Measurements from ENCODE around the gene TLL2. TPM values are rescaled to one million over a fixed set of nuclear protein-coding genes. Genes with fewer than 3 reads are reported as not detected.

Gene TLL2
- total RNA-seq, 2 experiments from 2014 or later = not detected

- ChIA-PET CTCF (interaction anchor here (1.2 kb wide), 1 partner anchor 10 kb away, joined by 4 read pairs; no protein-coding TSS in a partner anchor), POLR2A (no interaction called here)
- peaks cover 22% of the 10 kb centered on the region for H3K27me3 Mint-ChIP-seq
- no peak for DNase-seq
- H3K36me3 Mint-ChIP-seq (ENCODE audit: low read depth) = no peaks in the 10 kb centered on the region
- H3K9me3 Mint-ChIP-seq = no peaks in the 10 kb centered on the region
- no peak overlapping the region for H3K4me3 Mint-ChIP-seq
- H3K27ac Mint-ChIP-seq = no peak overlapping the region
- H3K4me1 Mint-ChIP-seq = no peaks in the 10 kb centered on the region
These were observed 13.2 kb downstream of the TLL2 start for GRCh38 chr10:96500519-96500918.

GRCh38 chr10:96500050-96500449 is 13.7 kb downstream of the TLL2 start:
- no peaks in the 10 kb centered on the region for H3K36me3 Mint-ChIP-seq (ENCODE audit: low read depth)
- peaks cover 23% of the 10 kb centered on the region for H3K27me3 Mint-ChIP-seq
- no peaks in the 10 kb centered on the region for H3K4me1 Mint-ChIP-seq
- ChIA-PET CTCF (interaction anchor here (1.2 kb wide), 1 partner anchor 10 kb away, joined by 4 read pairs; no protein-coding TSS in a partner anchor), POLR2A (no interaction called here)
- no peaks in the 10 kb centered on the region for H3K9me3 Mint-ChIP-seq
- H3K27ac Mint-ChIP-seq = no peak overlapping the region
- H3K4me3 Mint-ChIP-seq = no peak overlapping the region
- no peak for DNase-seq

- DNase-seq = no peak
- POLR2A ChIA-PET = no interaction called here
- Mint-ChIP-seq H3K36me3 (ENCODE audit: low read depth) (no peaks in the 10 kb centered on the region), H3K4me3 (no peak overlapping the region), H3K27me3 (peaks cover 28% of the 10 kb centered on the region), H3K9me3 (no peaks in the 10 kb centered on the region), H3K27ac (no peak overlapping the region), H3K4me1 (no peaks in the 10 kb centered on the region)
- CTCF ChIA-PET = no interaction called here
These were observed 16.3 kb downstream of the TLL2 start for GRCh38 chr10:96497391-96497790.

GRCh38 chr10:96496281-96496925 is 17.3 kb downstream of the TLL2 start:
- Mint-ChIP-seq H3K4me3 (no peak overlapping the region), H3K36me3 (ENCODE audit: low read depth) (no peaks in the 10 kb centered on the region), H3K27ac (no peak overlapping the region), H3K9me3 (no peaks in the 10 kb centered on the region), H3K4me1 (no peaks in the 10 kb centered on the region), H3K27me3 (peaks cover 24% of the 10 kb centered on the region)
- DNase-seq = no peak
- ChIA-PET POLR2A (no interaction called here), CTCF (interaction anchor here (0.5 to 1.4 kb wide), 2 partner anchors 17 to 20 kb away, joined by 3 read pairs; partner anchors contain the start of gene TLL2)

GRCh38 chr10:96495544-96495943 is 18.2 kb downstream of the TLL2 start:
- H3K36me3 Mint-ChIP-seq (ENCODE audit: low read depth) = no peaks in the 10 kb centered on the region
- POLR2A ChIA-PET = no interaction called here
- peaks cover 20% of the 10 kb centered on the region for H3K27me3 Mint-ChIP-seq
- no peak overlapping the region for H3K4me3 Mint-ChIP-seq
- H3K9me3 Mint-ChIP-seq = no peaks in the 10 kb centered on the region
- no peaks in the 10 kb centered on the region for H3K4me1 Mint-ChIP-seq
- no peak overlapping the region for H3K27ac Mint-ChIP-seq
- DNase-seq = no peak
- CTCF ChIA-PET = interaction anchor here (1.4 kb wide), 1 partner anchor 18 kb away, joined by 3 read pairs; the partner anchor contains the start of gene TLL2

GRCh38 chr10:96494694-96495093 is 19.0 kb downstream of the TLL2 start:
- Mint-ChIP-seq H3K27ac (no peak overlapping the region), H3K4me3 (no peak overlapping the region), H3K36me3 (ENCODE audit: low read depth) (no peaks in the 10 kb centered on the region), H3K9me3 (no peaks in the 10 kb centered on the region), H3K27me3 (peaks cover 20% of the 10 kb centered on the region), H3K4me1 (no peaks in the 10 kb centered on the region)
- POLR2A ChIA-PET = no interaction called here
- DNase-seq = no peak
- CTCF ChIA-PET = no interaction called here

GRCh38 chr10:96493871-96494525 is 19.7 kb downstream of the TLL2 start:
- H3K4me3 Mint-ChIP-seq = no peak overlapping the region
- H3K36me3 Mint-ChIP-seq (ENCODE audit: low read depth) = no peaks in the 10 kb centered on the region
- peaks cover 15% of the 10 kb centered on the region for H3K27me3 Mint-ChIP-seq
- H3K27ac Mint-ChIP-seq = no peak overlapping the region
- no peak for DNase-seq
- CTCF ChIA-PET = no interaction called here
- H3K9me3 Mint-ChIP-seq = no peaks in the 10 kb centered on the region
- POLR2A ChIA-PET = no interaction called here
- H3K4me1 Mint-ChIP-seq = no peaks in the 10 kb centered on the region

- no peak for DNase-seq
- Mint-ChIP-seq H3K9me3 (no peaks in the 10 kb centered on the region), H3K4me1 (no peaks in the 10 kb centered on the region), H3K27ac (no peak overlapping the region), H3K4me3 (no peak overlapping the region), H3K27me3 (peaks cover 11% of the 10 kb centered on the region), H3K36me3 (ENCODE audit: low read depth) (no peaks in the 10 kb centered on the region)
- ChIA-PET POLR2A (no interaction called here), CTCF (no interaction called here)
These were observed 20.5 kb downstream of the TLL2 start for GRCh38 chr10:96493254-96493653.

- no peaks in the 10 kb centered on the region for H3K36me3 Mint-ChIP-seq (ENCODE audit: low read depth)
- H3K27ac Mint-ChIP-seq = no peak overlapping the region
- POLR2A ChIA-PET = no interaction called here
- peaks cover 8% of the 10 kb centered on the region for H3K27me3 Mint-ChIP-seq
- no peaks in the 10 kb centered on the region for H3K4me1 Mint-ChIP-seq
- no peaks in the 10 kb centered on the region for H3K9me3 Mint-ChIP-seq
- no peak for DNase-seq
- CTCF ChIA-PET = interaction anchor here (1.1 to 2.3 kb wide), 2 partner anchors 22 to 534 kb away, joined by 4 to 13 read pairs; partner anchors contain the start of gene TLL2
- no peak overlapping the region for H3K4me3 Mint-ChIP-seq
These were observed 22.4 kb downstream of the TLL2 start for GRCh38 chr10:96491303-96491702.

- Mint-ChIP-seq H3K9me3 (no peaks in the 10 kb centered on the region), H3K4me3 (no peak overlapping the region), H3K4me1 (no peaks in the 10 kb centered on the region), H3K27me3 (peaks cover 14% of the 10 kb centered on the region), H3K27ac (no peak overlapping the region), H3K36me3 (ENCODE audit: low read depth) (no peaks in the 10 kb centered on the region)
- DNase-seq = no peak
- POLR2A ChIA-PET = no interaction called here
- CTCF ChIA-PET = no interaction called here
These were observed 25.4 kb downstream of the TLL2 start for GRCh38 chr10:96488161-96488935.

GRCh38 chr10:96482815-96483588 is 30.7 kb downstream of the TLL2 start:
- POLR2A ChIA-PET = no interaction called here
- CTCF ChIA-PET = no interaction called here

GRCh38 chr10:96478355-96478754 is 35.4 kb downstream of the TLL2 start:
- CTCF ChIA-PET = no interaction called here
- Mint-ChIP-seq H3K36me3 (ENCODE audit: low read depth) (no peaks in the 10 kb centered on the region), H3K27ac (no peak overlapping the region), H3K27me3 (peaks cover 24% of the 10 kb centered on the region), H3K9me3 (no peaks in the 10 kb centered on the region), H3K4me1 (no peaks in the 10 kb centered on the region), H3K4me3 (no peak overlapping the region)
- POLR2A ChIA-PET = no interaction called here
- no peak for DNase-seq

More at GRCh38 chr10:96482815-96483588, 30.7 kb downstream of the TLL2 start:
- Mint-ChIP-seq H3K27me3 (peaks cover 28% of the 10 kb centered on the region), H3K4me1 (no peaks in the 10 kb centered on the region), H3K27ac (no peak overlapping the region), H3K4me3 (no peak overlapping the region), H3K9me3 (no peaks in the 10 kb centered on the region), H3K36me3 (ENCODE audit: low read depth) (no peaks in the 10 kb centered on the region)
- DNase-seq = no peak

GRCh38 chr10:96473866-96474265 is 39.9 kb downstream of the TLL2 start:
- peaks cover 14% of the 10 kb centered on the region for H3K27me3 Mint-ChIP-seq
- H3K36me3 Mint-ChIP-seq (ENCODE audit: low read depth) = no peaks in the 10 kb centered on the region
- ChIA-PET CTCF (no interaction called here), POLR2A (no interaction called here)
- DNase-seq = no peak
- H3K4me1 Mint-ChIP-seq = no peaks in the 10 kb centered on the region
- H3K4me3 Mint-ChIP-seq = no peak overlapping the region
- no peak overlapping the region for H3K27ac Mint-ChIP-seq
- H3K9me3 Mint-ChIP-seq = no peaks in the 10 kb centered on the region
